Activated T-cell treated with anti-CD3 and anti-CD28 coated beads for 1 hour (primary cell): ENCODE results near the gene KDM5C.

Experiments
- DNase-seq: peaks from one replicate; pipeline ENCODE4 v3.0.0-alpha.2; 2020; ENCODE audit warnings: low read depth

KDM5C gene

GRCh38 chrX:53250556-53250955 lies 25.5 kb upstream of the KDM5C start:
- DNase-seq, result no peak

GRCh38 chrX:53249408-53250042 lies 24.5 kb upstream of the KDM5C start:
- DNase-seq, result no peak

DNA sequence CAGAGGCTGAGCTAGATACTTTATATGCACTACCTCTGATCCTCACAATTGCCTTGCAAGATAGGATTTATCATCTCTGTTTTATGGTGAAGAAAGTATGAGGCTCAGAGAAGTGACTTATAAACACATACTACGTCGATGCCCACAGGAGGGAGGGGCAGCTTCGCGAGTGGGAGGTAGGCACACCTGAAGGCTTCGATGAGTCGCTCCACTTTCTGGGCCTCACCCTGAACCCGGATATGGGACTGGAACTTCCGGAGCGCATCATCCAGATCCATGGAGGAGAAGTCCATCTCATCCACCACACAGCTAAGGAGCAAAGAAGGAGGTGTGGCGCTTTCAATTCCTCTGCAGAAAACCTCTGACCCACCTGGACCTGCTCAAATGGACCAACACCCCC lies 22.9 kb upstream of the KDM5C start:
- no peak for DNase-seq

- DNase-seq, result no peak
These were observed 21.2 kb upstream of the KDM5C start for GRCh38 chrX:53246231-53246630.

DNA sequence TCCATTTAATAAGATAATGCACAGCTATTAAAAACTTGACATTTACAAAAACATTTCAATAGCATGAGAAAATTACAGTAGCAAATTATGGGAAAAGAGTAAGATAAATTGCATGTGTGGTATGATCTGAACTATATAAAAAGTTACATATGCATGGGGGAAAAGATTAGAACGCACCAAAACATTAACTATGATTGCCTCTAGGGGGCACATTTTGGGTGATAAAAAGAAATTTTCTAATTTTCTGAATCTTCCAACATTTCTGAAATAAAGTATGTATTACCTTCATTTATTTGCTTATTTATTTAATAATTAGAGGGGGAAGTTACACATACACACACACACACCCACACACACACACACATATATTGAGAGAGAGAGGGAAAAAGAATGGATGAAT lies 19.6 kb upstream of the KDM5C start:
- no peak for DNase-seq

DNA sequence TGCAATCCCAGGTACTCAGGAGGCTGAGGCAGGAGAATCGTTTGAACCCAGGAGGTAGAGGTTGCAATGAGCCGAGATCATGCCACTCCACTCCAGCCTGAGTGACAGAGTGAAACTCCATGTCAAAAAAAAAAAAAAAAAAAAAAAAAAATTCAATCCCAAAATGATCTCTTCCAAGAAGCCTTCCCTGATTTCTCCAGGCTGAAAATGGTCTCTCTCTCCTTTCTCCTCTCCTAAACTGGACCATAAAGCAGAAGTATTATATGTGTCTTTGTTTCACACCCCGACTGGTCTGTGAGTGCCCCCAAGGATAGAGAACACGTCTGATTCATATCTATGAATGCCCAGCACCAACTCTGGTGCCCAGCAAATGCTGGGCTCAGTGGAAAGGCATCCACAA lies 17.3 kb upstream of the KDM5C start:
- DNase-seq, result no peak

DNA sequence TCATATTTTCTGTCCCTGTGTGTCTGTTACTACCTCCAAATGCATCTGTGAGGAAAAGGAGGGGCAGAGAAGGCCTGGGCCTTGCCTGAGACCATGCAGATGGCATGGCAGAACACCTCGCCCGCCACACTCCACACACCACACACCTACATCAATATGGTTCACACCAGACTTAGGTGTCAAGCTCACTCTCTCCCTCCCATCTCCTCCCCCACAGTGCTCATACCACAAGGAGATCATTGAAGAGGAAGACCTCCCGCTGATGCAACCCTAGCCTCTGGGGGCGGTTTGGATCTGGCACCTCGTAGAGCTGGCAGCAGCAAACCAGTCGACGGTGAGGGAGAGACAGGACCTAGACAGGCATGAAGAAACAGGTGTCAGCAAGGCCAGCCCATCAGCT lies 16.6 kb upstream of the KDM5C start:
- DNase-seq, result no peak

- no peak for DNase-seq
These were observed 14.5 kb upstream of the KDM5C start for GRCh38 chrX:53239474-53239873.

- no peak for DNase-seq
These were observed 12.0 kb upstream of the KDM5C start for GRCh38 chrX:53237056-53237455.

- no peak for DNase-seq
These were observed 11.1 kb upstream of the KDM5C start for GRCh38 chrX:53236025-53236679.

GRCh38 chrX:53235566-53235965 lies 10.6 kb upstream of the KDM5C start:
- no peak for DNase-seq

GRCh38 chrX:53234484-53234883 lies 9.5 kb upstream of the KDM5C start:
- DNase-seq, result no peak

GRCh38 chrX:53233536-53233935 lies 8.5 kb upstream of the KDM5C start:
- DNase-seq, result no peak

DNA sequence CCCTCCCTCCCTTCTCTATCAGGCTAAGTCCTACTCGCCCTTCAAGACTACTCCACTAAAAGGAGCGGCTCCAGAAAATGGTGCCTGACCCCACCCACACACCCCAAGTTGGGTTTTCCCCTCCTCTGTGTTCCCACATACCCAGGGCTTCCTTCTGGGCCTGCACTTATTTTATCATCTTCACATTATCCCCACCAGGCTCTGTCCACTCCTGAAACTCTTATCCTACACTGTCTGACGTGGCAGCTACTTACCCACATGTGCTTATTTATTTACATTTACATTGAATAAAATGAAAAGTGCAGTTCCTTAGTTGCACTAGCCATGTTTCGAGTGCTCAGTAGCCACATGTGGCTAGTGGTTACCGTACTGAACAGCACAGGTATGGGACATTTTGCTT lies 5.1 kb upstream of the KDM5C start:
- DNase-seq, result no peak

GRCh38 chrX:53227224-53227765 lies 2.3 kb upstream of the KDM5C start:
- no peak for DNase-seq

- peak; percentile 2 for DNase-seq
These were observed 800 bp downstream of the KDM5C start for GRCh38 chrX:53223955-53224859.

DNA sequence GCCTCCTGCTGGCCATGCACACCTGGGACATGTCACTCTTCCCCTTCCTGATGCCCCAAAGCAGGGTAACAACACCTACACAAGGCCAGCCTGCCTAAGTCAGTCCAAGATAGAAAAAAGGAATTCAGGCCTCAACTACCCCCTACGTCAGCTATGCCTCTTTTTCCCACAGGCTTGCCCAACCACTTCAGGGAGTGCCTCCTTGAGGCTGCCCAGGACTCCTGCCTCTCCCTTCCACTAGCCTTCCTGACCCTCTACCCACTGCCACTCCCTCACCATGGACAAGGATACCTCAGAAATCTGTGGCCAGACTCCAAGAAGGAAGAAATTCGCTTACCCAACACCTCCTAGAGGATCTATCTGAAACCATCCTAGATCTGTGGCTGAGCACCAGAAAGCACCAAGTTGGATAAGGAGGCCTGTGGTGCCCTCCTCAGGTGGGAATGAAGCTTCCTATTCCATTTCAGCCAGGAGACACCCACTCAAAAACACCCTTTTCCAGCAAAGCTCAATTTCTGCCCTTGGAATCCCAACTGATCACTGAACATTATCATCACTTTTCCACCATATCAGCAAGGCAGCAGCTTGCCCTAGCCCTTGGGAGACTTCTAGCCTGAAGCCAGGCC lies 1.8 kb downstream of the KDM5C start:
- DNase-seq, result no peak

DNA sequence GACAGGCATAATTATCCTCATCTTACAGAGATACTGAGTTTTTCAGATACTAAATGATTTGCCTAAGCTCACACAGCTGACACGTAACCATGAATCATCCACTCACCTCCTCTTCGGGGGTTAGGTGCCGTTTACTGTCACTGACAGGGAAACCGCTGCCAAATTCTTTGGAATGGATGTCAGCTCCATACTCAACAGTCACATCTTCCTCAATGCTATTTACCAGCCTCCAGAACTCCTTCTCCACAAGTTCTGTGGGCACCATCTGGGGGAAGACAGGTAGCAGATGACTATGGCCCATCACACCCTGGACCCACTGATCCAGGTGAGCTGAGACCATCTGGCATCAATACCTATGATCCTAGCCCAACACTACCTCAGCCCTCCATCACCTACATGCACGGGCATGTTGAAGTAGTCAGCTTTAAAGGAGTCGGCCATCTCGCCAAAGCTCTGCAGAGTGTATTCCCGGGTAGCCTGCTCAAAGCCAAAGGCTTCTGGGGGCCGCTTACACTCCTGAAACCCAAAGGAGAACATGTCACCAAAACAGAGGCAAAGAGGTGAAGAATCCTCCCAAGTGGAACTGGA lies 13.5 kb downstream of the KDM5C start:
- no peak for DNase-seq

- DNase-seq, result no peak
These were observed 28.3 kb downstream of the KDM5C start for GRCh38 chrX:53196678-53197077.

DNA sequence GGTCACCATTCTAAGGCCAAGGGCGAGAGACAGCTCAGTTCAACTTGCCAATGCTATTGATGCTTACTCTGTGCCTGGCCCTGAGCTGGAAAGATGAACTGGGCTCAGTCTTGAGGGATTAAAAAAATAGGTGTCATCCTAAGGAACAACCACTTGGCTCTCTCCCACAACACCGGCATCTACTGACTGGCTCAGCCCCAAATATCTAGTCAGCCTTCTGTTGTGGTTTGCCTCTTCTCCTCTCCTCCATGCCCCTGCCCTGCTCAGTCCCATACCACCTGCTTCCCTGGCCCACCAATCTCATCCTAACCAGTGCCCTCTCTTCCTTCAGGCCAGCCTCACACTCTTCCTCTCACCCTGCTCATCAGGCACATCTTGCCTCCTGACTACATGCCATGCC lies 29.6 kb downstream of the KDM5C start:
- DNase-seq, result no peak

DNA sequence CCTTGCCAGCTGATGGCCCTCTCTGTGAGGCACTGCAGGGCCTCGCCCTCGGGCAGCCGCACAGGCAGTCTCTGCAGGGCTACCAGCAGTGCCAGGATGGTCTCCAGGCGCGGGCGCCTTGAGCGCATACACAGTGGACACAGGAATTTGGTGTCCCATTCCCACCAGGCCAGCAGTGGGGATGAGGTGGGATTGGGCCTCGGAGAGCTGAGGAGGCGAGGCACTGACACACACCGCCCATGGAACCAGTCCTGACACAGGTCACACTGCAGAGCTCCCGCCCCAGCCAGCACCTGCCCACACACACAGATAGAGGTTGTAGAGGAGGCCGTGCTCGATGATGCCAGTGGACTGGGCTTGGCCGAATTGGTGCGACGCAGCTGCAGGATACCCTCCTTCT lies 30.7 kb downstream of the KDM5C start:
- no peak for DNase-seq

DNA sequence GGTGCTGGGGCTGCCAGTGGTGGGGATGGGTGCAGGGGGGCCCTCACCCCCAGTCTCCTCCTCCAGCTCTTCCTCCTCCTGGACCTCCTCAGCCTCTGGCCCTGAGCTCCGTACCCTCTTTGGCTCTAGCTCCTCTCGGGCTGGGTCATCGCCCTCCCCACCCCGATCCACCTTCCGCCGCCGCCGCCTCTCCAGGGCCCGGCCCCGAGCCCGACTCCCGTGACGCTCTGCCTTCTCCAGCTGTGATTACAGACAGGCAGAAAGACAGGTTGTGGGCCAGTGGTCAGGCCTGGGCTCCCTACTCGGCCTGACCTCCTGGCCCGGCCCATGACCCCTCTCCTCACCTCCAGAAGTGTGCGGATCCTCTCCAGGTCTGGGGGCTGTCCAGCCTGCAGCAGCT lies 31.9 kb downstream of the KDM5C start:
- no peak for DNase-seq
